H9 (cell line): ENCODE results near the gene HS1BP3. TPM values are rescaled to one million over a fixed set of nuclear protein-coding genes. Genes with fewer than 3 reads are reported as not detected.

Experiments
- DNase-seq: peaks from one replicate; pipeline ENCODE4 v3.0.0-alpha.2; 2017
- H2AFZ ChIP-seq: one replicate; pipeline ENCODE4 v1.6.1; 2013; ENCODE audit warnings: mild to moderate bottlenecking, low read length, control low read depth, moderate library complexity
- H2AK5ac ChIP-seq: 2 replicates; pipeline ENCODE4 v1.6.1; 2013; ENCODE audit warnings: low read length, control low read depth, mixed read lengths; ENCODE audit not compliant: insufficient read length
- H2BK120ac ChIP-seq: one replicate; pipeline ENCODE4 v1.6.1; 2013; ENCODE audit warnings: low read depth, mild to moderate bottlenecking, low read length, control low read depth, inconsistent platforms; ENCODE audit not compliant: poor library complexity, severe bottlenecking
- H2BK12ac ChIP-seq: 2 replicates; pipeline ENCODE4 v1.6.1; 2013; ENCODE audit warnings: low read length, control low read depth, mixed read lengths, low read depth; ENCODE audit not compliant: insufficient read length
- H2BK15ac ChIP-seq: 2 replicates; pipeline ENCODE4 v1.6.1; 2013; ENCODE audit warnings: low read depth, low read length, control low read depth
- H2BK20ac ChIP-seq: one replicate; pipeline ENCODE4 v1.6.1; 2013; ENCODE audit warnings: low read depth, mild to moderate bottlenecking, low read length, control low read depth, inconsistent platforms; ENCODE audit not compliant: poor library complexity, severe bottlenecking
- H2BK5ac ChIP-seq: 2 replicates; pipeline ENCODE4 v1.6.1; 2013; ENCODE audit warnings: low read length, control low read depth, mixed read lengths; ENCODE audit not compliant: insufficient read length
- H3K14ac ChIP-seq: 2 replicates; pipeline ENCODE4 v1.6.1; 2013; ENCODE audit warnings: low read length, control low read depth; ENCODE audit not compliant: insufficient read depth
- H3K18ac ChIP-seq: 2 replicates; pipeline ENCODE4 v1.6.1; 2013; ENCODE audit warnings: low read depth, mild to moderate bottlenecking, mixed read lengths, low read length, control low read depth; ENCODE audit not compliant: insufficient read length
- H3K23ac ChIP-seq: 2 replicates; pipeline ENCODE4 v1.6.1; 2013; ENCODE audit warnings: low read length, control low read depth, mixed read lengths, low read depth; ENCODE audit not compliant: insufficient read length
- H3K23me2 ChIP-seq: 2 replicates; pipeline ENCODE4 v1.6.1; 2013; ENCODE audit warnings: low read depth, mild to moderate bottlenecking, mixed read lengths, low read length, control low read depth; ENCODE audit not compliant: insufficient read length, poor library complexity, severe bottlenecking
- H3K27ac ChIP-seq: 2 replicates; pipeline ENCODE4 v1.5.1; 2013; ENCODE audit warnings: low read length, control low read depth, mixed read lengths, low read depth; ENCODE audit not compliant: insufficient read length
- H3K27me3 ChIP-seq: 2 replicates; pipeline ENCODE4 v1.6.1; 2013; ENCODE audit warnings: low read length, control low read depth, inconsistent platforms; ENCODE audit not compliant: insufficient read depth
- H3K4ac ChIP-seq: 2 replicates; pipeline ENCODE4 v1.6.1; 2013; ENCODE audit warnings: low read depth, mild to moderate bottlenecking, control low read depth, inconsistent platforms, low read length, moderate library complexity
- H3K4me1 ChIP-seq: 2 replicates; pipeline ENCODE4 v1.6.1; 2013; ENCODE audit warnings: low read length, control low read depth, inconsistent platforms; ENCODE audit not compliant: insufficient read depth
- H3K4me2 ChIP-seq: 2 replicates; pipeline ENCODE4 v1.6.1; 2013; ENCODE audit warnings: low read length, control low read depth, mixed read lengths; ENCODE audit not compliant: insufficient read length, insufficient read depth
- H3K56ac ChIP-seq: 2 replicates; pipeline ENCODE4 v1.6.1; 2013; ENCODE audit warnings: low read depth, mild to moderate bottlenecking, mixed read lengths, low read length, control low read depth; ENCODE audit not compliant: insufficient read length
- H3K79me1 ChIP-seq: 2 replicates; pipeline ENCODE4 v1.6.1; 2013; ENCODE audit warnings: low read depth, mild to moderate bottlenecking, moderate library complexity, low read length, control low read depth, inconsistent platforms; ENCODE audit not compliant: insufficient read depth, poor library complexity, severe bottlenecking
- H3K79me2 ChIP-seq: 2 replicates; pipeline ENCODE4 v1.6.1; 2013; ENCODE audit warnings: low read length, control low read depth, inconsistent platforms; ENCODE audit not compliant: insufficient read depth
- H3K9ac ChIP-seq: 2 replicates; pipeline ENCODE4 v1.6.1; 2013; ENCODE audit warnings: low read length, control low read depth, mixed read lengths; ENCODE audit not compliant: insufficient read length; ENCODE audit errors: extremely low read depth
- H3K9me3 ChIP-seq: one replicate; pipeline ENCODE4 v1.6.1; 2013; ENCODE audit warnings: low read depth, low read length, inconsistent platforms; ENCODE audit not compliant: control insufficient read depth
- H3T11ph ChIP-seq: one replicate; pipeline ENCODE4 v1.6.1; 2013; ENCODE audit warnings: mild to moderate bottlenecking, low read length, control low read depth, inconsistent platforms
- H4K20me1 ChIP-seq: one replicate; pipeline ENCODE4 v1.6.1; 2013; ENCODE audit not compliant: control insufficient read depth, insufficient read length, insufficient read depth
- H4K5ac ChIP-seq: 2 replicates; pipeline ENCODE4 v1.6.1; 2013; ENCODE audit warnings: low read depth, mild to moderate bottlenecking, mixed read lengths, low read length, control low read depth; ENCODE audit not compliant: insufficient read length
- H4K8ac ChIP-seq: replicated peaks from 2 replicates; pipeline ENCODE4 v1.6.1; 2013; ENCODE audit warnings: low read length, control low read depth, mixed read lengths, low read depth; ENCODE audit not compliant: insufficient read length
- H4K91ac ChIP-seq: 2 replicates; pipeline ENCODE4 v1.6.1; 2013; ENCODE audit warnings: low read depth, mild to moderate bottlenecking, moderate library complexity, mixed read lengths, low read length, control low read depth; ENCODE audit not compliant: insufficient read length
- H3K27ac Mint-ChIP-seq, 3 experiments: 2 replicates in 2 of 3; 3 replicates in 1 of 3; pipeline ENCODE4 v1.8.0; 2020 to 2021; ENCODE audit warnings: mixed read lengths in 3 of 3, mild to moderate bottlenecking in 1 of 3, moderate library complexity in 1 of 3
- H3K27me3 Mint-ChIP-seq: 2 replicates; pipeline ENCODE4 v1.8.0; 2021; ENCODE audit warnings: low read depth, mild to moderate bottlenecking, moderate library complexity, mixed read lengths
- H3K36me3 Mint-ChIP-seq, 3 experiments: 2 replicates in 2 of 3; 3 replicates in 1 of 3; pipeline ENCODE4 v1.8.0; 2020 to 2021; ENCODE audit warnings: low read depth in 3 of 3, mixed read lengths in 3 of 3; ENCODE audit not compliant: insufficient read depth in 1 of 3
- H3K4me1 Mint-ChIP-seq, 2 experiments: 2 replicates each; pipeline ENCODE4 v1.8.0; 2020; ENCODE audit warnings: mixed read lengths in 2 of 2
- H3K4me3 Mint-ChIP-seq, 2 experiments: 2 replicates in 1 of 2; 3 replicates in 1 of 2; pipeline ENCODE4 v1.8.0; 2020 to 2021; ENCODE audit warnings: mild to moderate bottlenecking in 2 of 2, mixed read lengths in 2 of 2, moderate library complexity in 1 of 2
- H3K9me3 Mint-ChIP-seq, 2 experiments: 2 replicates in 1 of 2; 3 replicates in 1 of 2; pipeline ENCODE4 v1.8.0; 2020; ENCODE audit warnings: mild to moderate bottlenecking in 2 of 2, mixed read lengths in 2 of 2, moderate library complexity in 1 of 2
- CTCF ChIP-seq: fragments of 200-600 bp; sonication (generic); conservative IDR thresholded peaks from 3 replicates; pipeline ENCODE4 v1.8.0; 2021; ENCODE audit warnings: antibody characterized with exemption, mild to moderate bottlenecking
- WGBS: extraction: QIAGEN DNeasy Blood & Tissue Kit; methylation state at CpG from one replicate; pipeline ENCODE4 v1.1.7; 2013; ENCODE audit warnings: missing lambda C conversion rate, low lambda C conversion rate, mixed read lengths; ENCODE audit not compliant: insufficient read length; ENCODE audit errors: extremely low coverage; 5-methylcytosine and 5-hydroxymethylcytosine counted together
- total RNA-seq: library from RNA; stranded (reverse); gene quantifications from 2 replicates; pipeline ENCODE4 v1.2.1, GENCODE V29; 2021

HS1BP3 gene
- total RNA-seq, 1 experiment from 2014 or later = 11.1 TPM

- H3K27me3 ChIP-seq = no peaks in the 10 kb centered on the region
- H4K91ac ChIP-seq = no peak overlapping the region
- Mint-ChIP-seq H3K36me3 (no peaks in the 10 kb centered on the region; a peak in 1 of 7 replicates), H3K9me3 (peaks cover 0 to 2% of the 10 kb centered on the region in 2 experiments; a peak in 4 of 5 replicates), H3K27ac (no peak overlapping the region; a peak in 1 of 7 replicates), H3K4me1 (peaks cover 0 to 4% of the 10 kb centered on the region in 2 experiments; a peak in 1 of 4 replicates), H3K27me3 (0 out of 2 replicates have a peak, but pooled peaks cover 1% of the 10 kb centered on the region), H3K4me3 (no peak overlapping the region)
- no peak overlapping the region for H3K56ac ChIP-seq
- H2AFZ ChIP-seq = no peak overlapping the region
- no peak overlapping the region for H2BK5ac ChIP-seq
- no peak for DNase-seq
- no peak overlapping the region for H2BK15ac ChIP-seq
- H3K23me2 ChIP-seq = no peaks in the 10 kb centered on the region
- H3K4ac ChIP-seq = no peak overlapping the region
- no peak overlapping the region for H2BK120ac ChIP-seq
- H3K9ac ChIP-seq = no peak overlapping the region
- H4K20me1 ChIP-seq = no peaks in the 10 kb centered on the region
- no peaks in the 10 kb centered on the region for H3K9me3 ChIP-seq
- H4K5ac ChIP-seq = no peak overlapping the region
- no peak overlapping the region for H3K23ac ChIP-seq
- no peak overlapping the region for H2BK20ac ChIP-seq
- no peaks in the 10 kb centered on the region for H3K79me1 ChIP-seq
- no peak overlapping the region for H3K14ac ChIP-seq
- H3K4me2 ChIP-seq = no peak overlapping the region
- no peak overlapping the region for H3T11ph ChIP-seq
- no peak overlapping the region for H4K8ac ChIP-seq
- no peaks in the 10 kb centered on the region for H3K4me1 ChIP-seq
- no peak for TF ChIP-seq CTCF
- H3K27ac ChIP-seq = no peak overlapping the region
- WGBS = no CpG with 5 or more reads among the region's 9 CpGs
- no peak overlapping the region for H2AK5ac ChIP-seq
- no peaks in the 10 kb centered on the region for H3K79me2 ChIP-seq
- no peak overlapping the region for H2BK12ac ChIP-seq
- H3K18ac ChIP-seq = no peak overlapping the region
Measured at GRCh38 chr2:20575935-20576597, 74.8 kb downstream of the HS1BP3 start.
